GM19035 (cell line): ENCODE data around the gene RALY.
"Not testable (repeated sequence)": the region's sequence is repeated elsewhere in the genome, so short reads cannot be mapped to it uniquely, and the experiment has no call there.

Experiments used
- ATAC-seq: cut with Tn5 transposase; IDR thresholded peaks from one replicate; pipeline ENCODE4 v1.9.1; 2021; ENCODE audit not compliant: unreplicated experiment

RALY gene

DNA sequence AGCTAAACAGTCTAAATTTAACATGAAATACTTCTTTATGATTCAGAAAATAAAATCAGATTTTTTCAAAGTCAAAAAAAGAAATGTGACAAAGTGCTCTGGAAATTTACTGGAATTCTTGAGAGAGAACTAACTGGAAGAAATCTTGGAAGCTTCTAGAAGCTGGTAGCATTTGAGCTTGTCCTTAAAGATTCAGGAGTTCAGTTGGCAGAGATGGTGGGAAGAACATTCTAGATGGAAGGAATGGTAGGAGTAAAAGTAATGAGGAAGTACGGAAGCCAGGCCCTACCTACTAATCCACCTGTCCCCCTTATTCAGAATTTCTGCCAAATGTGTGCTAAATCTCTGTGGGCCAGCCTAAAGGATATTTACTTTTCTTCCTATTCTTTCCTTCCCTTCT lies 21.2 kb downstream of the RALY start:
- no peak for ATAC-seq

DNA sequence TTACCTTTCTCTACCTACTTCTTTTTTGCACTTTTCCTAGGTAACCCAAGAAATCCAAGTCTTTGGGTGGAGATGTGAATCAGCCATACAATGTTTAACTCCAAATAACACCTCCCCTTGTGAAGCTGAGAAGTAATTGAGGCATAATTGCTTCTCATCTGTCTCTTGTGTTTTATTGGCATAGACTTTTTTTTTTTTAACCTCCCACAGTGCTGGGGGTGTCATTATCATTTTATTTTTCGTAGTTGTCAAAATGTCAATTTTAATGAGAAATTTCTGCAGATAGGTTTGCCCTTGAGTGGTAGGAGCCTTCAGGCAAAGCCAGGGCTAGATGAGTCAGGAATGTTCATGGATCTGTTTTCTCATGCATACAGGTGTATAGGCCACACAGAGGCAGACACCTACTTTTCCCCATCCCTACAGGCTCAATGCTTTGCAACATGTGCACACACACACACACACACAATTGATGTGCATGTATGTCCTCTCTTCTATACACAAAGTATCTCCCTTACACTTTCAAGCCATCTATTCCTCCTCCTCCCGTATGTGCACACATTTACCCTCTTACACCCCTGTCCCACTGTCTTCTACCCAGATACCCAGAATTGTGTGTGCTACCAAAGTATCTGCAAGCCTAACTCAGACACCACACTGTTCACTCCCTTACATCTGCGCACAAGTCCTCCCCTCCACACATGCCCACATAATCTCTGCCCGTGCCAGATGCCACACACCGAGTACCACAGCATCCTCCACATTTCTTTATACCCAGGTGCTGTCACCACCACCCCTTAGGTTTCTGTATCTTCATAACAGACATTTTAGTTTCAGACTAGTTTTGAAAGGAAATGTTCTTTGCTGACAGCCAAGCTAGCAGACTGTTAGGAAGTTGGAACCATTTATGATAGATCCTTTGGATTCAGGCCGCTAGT lies 22.0 kb downstream of the RALY start:
- ATAC-seq, result no peak

DNA sequence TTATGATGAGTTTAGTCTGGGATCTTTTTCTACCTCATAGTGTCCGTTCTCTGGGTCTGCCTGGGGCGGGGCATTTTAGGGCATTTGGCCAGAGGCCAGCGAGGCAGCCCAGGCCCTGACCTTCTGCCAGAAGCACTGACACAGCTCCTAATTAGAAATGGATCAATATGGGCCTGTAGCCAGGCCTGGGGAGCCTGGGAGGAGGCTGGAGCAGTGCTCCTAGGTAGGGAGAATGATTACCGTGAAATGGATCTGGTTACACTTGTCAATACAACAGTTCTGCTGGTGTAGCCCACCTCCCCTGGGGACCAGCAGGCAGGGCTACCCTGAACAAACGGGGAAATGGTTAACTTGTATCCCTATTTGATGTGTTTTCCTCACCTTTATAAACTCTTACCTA lies 23.0 kb downstream of the RALY start:
- no peak for ATAC-seq

DNA sequence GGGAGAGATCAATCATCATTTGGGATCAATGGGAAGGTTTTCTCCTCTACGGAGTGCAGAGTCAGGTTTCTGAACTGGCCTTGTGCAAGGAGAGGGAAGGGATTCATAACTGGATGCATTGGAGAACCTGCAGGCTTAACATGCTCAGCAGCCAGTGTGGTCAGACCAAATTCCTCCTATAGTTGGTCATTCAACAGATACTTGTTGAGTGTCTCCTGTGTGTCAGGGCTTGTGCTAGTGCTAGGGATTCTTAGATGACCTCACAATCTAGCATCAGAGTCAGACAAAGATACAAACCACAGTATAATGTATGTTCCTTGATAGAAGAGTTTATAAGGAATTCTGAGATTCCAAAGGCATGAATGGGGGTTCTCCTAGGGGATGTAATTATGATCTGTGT lies 23.9 kb downstream of the RALY start:
- ATAC-seq, result no peak

DNA sequence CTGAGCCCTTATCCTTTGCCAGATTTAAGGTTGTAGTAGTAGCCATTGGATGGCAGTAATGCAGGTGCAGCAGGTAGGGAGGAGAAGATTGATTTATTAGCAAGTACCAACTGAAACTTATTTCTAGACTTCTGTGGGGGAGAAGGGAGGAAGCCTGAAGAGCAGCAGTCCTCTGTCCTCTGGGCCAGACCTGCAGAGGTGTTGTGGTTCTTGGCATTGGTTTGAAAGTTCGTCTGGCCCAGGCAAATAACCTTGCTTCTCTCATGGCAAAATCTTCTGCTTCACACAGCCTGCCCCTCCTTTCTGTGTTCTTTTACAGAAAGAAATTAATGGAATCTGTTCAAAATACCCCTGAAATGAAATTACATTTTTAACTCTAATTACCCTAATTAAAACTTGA lies 24.5 kb downstream of the RALY start:
- no peak for ATAC-seq

DNA sequence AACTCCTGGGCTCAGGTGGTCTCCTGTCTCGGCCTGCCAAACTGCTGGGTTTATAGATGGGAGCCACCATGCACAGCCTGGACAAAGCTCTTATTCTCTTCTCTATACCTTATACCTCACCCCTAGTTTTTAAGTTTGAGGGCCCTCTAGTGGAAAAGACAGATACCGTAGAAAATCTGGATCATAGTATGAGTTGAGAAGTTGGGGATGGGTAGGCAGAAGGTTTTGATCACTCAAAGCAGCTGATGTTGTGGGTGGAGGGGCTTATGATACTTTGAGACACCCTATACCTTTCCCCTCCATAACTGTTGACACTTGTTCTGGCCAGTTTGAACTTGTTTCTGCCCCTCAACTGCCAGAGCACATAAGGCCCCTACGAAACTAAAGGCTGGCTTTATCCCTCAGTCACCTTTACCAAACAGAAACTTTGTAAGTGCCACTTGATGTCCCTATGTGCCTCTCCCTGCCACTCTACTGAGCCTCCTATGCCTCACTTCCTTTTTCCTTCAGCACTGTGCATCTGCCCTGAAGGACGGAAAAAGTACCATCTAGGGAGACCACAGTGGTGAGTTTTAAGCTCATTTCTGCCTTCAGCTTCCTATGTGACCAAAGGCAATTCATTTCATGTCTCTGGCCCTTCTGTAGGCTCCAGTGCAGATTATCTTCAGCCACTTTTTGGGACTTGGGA lies 28.6 kb downstream of the RALY start:
- ATAC-seq, result no peak

DNA sequence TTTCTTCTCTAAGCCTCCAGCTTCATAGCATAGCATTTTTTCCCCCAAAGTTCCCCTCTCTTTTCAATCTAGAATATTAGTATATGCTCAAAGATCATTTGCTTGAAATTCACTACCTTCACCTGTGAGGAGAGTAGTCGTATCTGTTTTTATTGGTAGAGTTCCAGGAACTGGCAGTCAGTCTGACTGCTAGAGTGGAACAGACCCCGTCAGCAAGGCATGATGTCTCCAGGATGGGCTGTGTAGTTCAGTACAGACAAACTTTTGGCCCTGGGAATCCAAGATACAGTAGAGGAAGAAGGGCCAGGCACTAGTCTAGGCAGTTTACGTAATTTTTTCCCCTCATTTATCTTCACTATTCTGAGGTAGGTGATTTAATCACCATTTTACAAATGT lies 29.1 kb downstream of the RALY start:
- ATAC-seq, result no peak

DNA sequence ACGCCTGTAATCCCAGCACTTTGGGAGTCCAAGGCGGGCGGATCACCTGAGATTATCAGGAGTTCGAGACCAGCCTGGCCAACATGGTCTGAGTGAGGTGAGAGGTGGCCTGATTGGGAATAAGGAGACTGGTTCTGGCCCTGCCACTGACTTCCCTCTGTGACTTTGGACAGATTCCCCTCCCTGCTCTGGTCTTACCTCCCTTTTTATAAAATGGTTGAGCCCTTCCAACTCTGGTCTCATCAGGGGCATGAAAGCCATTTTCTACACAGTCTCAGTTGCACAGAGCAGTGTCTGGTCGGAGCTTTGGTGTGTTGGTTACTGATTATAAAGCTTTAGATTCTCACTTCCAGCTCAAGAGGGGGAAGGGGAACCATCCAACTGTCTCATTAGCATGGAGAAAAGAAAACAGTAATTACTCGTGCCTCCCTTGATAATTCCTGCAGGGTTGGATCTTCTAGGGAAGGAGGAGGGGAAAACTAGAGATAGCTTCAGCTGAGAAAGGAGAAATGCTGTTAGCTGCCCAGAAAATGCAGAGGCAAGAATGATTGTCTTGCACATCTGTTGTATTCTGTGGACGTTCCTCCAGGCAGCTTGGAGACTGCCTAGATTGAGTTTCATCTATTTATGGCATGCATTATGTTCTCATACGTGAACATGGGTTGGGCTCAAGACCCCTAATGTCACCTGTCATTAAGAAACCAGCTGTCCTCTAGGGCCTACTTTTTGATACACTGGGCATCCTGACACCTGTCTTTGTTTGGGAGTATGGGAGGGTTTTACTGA lies 30.4 kb downstream of the RALY start:
- no peak for ATAC-seq

DNA sequence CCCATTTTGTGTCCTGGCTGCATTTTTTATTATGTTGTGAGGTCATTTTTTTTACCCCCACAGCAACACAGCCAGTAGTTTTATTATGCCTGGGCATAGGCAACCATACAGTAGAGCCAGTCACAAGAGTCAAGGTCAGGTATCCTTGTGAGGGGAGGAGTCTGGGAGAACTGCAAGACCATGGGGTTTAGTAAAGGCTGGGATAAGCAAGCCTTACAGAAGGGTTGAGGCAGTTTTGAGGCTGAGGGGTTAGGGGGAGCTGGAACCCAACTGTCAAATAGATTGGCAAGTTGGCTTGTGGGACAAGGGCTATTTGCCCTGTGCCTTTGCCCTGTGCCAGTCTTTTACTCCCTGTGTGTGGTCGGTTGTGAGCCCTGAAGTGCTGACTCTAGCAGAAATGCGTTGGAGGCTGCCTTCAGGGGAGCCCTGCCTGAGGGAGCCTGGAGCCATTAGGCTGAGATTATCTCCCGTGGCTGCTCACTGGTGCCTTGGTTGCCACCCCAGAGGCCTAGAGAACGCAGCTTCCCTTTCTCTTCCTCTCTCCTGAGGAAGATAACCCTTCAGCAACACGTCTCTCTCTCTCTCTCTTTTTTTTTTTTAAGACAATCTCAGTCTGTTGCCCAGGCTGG lies 31.1 kb downstream of the RALY start:
- no peak for ATAC-seq

DNA sequence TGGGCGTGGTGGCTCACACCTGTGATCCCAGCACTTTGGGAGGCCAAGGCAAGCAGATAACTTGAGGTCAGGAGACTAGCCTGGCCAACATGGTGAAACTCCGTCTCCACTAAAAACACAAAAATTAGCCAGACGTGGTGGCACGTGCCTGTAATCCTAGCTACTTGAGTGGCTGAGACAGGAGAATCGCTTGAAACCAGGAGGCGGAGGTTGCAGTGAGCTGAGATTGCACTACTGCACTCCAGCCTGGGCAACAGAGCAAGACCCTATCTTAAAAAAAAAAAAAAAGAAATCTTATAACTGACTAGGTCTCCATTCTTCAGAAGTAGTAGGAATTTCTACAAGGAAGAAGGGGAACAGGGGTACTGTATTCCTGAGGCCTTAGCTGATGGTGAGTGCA lies 34.3 kb downstream of the RALY start:
- not testable (repeated sequence) for ATAC-seq

DNA sequence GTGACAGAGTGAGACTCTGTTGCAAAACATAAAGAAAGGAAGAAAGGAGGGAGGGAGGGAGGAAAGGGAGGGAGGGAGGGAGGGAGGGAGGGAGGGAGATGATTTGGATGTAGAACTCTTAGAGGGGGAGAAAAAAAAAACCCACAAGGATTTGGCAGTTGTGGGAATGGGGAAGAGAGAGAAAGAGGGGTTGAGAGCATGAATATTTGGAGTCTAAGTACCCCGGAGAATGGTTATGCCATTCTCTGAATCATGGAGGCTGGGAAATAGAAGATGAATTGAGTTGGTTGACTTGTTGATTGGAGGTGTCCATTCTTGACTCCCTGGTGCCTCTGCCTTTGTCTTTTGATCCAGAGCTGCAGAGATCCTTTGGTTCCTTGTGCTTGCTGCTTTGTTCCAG lies 35.7 kb downstream of the RALY start:
- no peak for ATAC-seq

DNA sequence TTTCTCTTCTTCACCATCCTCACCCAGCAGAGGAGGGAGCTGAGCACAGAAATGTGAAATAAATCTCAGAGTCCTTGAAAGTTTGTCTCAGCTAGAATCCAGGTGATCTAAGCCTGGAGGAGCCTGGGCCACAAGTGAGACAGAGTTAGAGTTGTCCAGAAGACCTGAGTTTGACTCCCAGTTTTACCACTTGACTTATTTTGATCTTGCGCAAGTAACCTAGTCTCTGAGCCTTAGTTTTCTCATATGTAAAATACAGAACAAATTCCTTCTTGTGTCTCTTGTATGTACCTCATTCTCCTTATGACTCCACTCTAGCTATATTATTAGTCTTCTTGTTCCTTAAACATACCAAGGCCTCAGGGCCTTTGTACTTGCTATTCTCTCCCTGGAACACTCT lies 36.7 kb downstream of the RALY start:
- ATAC-seq, result no peak

DNA sequence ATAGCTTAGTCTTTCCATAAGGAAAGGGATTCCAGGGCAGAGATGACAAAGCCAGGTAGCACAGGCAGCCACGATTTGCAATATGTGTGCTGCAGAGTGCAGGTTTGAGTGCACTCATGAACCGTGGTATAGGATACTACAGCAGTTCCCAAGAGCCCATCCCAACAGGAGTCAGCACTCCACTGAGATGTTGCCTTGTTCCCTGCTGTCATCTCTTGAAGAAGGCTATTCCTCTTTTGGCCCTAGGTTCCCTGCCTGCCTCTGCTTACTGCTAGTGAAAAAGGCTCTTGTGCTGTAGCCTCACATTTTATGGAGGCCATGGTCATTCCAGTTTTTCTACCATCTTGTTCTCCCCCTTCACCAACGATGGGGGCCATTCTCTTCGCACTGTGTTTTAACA lies 40.2 kb downstream of the RALY start:
- ATAC-seq, result no peak

DNA sequence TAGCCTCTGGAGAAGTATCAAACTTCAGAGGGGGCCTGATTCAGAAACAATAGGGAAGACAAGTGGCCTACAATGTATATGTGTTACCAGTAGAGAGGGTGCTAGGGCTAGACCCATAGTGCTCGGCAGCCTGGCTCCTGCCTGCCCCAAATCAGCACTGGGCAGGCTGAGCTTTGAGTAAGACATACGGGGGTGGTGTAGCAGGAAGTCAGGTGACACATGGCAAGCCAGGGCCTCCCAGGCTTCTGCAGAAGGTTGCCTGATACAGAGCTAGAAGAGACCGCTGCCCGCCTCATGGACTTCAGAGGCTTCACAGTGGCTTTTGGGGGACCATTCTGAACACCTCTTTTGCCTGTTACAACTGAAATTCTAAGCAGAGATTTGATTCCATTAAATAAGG lies 43.4 kb downstream of the RALY start:
- no peak for ATAC-seq

DNA sequence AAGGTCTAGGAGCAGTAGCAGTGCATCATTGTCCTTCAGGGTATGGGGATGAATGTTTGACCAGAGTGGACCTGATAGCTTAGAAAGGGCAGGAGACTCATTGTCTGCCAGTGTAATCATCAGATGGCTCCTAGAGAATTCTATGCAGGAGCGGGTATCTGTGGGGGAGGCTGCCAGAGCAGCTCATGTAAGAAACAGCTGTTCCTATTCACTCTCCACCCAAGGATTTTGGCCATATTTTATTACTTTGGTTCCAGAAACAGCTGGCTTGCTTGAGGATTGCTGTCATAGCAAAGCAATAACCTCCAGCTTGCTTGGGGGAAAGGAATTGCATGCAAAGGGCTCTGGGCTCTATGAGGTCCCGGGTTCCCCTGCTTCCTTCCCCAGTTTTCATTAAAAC lies 44.1 kb downstream of the RALY start:
- ATAC-seq, result no peak

DNA sequence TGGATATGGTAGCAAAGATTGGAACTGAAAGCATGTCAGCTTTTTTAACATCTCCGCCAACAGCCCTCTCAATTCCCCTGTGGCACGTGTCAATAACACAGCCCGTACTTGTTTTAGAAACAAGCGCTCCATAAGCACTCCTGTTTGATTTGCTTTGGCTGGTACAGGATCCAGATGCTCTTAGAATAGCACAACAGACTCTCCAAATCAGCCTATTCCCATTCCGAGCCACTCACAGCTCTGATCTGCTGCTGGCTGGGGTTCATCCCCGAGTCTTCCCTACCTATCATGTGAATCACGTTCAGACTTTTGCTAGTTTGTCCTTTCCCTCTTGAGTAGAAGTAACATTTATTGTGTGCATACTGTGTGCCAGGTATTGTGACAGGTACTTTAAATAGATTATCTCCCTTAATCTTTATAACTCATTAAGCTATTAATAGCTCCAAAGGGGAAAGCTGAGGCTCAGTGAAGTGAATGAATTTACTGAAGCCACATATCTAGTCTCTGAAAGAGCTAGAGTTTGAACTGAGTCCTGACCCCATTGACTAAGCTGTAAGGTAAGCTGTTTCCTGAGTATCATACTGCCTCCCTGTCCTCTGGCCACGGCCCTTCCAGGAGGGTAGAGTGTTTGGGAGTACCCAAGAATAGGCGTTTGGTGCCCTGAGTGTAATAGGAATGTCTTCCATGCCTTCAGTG lies 46.7 kb downstream of the RALY start:
- no peak for ATAC-seq

DNA sequence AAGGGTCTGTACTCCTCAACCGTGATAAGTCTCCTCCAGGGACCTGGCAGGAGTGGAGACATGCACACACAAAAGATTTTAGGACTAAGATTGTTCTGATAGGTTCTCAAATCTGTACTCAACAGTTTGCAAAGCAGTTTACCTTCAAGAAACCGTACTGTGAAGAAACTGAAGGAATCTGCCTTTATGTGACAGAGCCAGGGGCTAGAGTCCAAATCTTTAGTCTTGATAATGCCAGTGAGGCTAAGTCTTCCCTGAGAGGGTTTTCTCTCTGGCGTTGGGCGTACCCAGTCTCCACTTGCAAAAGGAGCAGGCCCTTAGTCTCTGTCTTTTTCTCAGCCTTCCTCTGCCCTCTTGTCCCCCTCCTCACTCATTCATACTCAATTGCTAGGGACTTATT lies 47.5 kb downstream of the RALY start:
- no peak for ATAC-seq

DNA sequence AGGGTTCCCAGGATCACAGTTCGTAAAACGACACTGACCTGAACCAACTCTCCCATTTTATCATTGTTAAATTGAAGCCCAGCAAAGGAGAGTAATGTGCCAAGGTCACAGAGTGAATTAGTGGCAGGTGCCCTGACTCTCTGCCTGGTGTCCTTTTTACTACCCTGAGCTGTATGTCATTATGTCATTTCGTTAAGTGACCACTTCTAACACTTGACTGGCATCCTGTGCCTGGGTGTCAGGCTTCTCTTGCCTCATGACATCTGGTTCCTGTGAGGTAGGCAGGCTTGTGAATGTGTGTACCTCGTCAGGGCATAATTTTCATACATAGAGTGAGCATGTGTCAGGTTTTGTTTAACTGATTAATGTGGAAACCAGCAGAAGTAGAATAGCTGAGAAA lies 48.6 kb downstream of the RALY start:
- no peak for ATAC-seq

DNA sequence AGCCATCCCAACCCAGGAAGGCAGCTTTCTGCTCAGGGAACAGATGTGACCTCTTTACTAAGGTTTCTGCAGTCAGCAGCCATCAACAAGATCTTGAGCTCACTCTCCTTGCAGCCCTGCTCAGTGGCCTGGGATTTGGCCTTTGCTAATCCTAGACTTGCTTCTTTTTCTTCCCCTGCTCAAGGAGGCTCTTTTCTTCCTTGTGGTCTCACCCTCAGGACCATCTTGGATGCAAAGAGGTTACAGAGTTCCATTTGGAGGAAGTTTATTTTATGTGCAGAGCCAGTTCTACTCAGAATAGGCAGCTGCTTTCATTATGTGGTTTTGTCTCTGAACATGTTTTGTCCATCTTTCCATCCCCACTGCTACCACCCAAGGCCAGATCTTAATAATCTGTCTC lies 49.3 kb downstream of the RALY start:
- ATAC-seq, result no peak

DNA sequence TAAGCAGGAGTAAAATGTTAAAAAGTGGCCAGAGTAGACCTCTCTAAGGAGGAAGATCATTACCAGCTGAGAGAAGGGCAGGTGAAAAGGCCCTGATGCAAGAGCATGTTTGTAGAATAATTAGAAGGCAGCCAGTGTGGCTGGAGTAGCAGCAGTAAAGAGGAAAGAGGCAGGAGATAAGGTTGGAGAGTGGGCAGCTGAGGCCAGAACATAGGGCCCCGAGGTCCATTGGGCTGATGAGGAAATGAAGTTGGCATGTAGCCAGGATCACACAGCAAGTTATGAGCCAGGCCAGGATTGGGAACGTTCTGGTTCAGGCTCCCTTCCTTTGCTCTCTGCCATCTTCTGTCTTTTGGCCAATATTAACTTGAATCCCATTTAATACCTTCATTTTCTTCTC lies 51.6 kb downstream of the RALY start:
- ATAC-seq, result no peak
